Activated T-helper 2 cell treated with anti-CD3 and anti-CD28 coated beads, Interferon-gamma antibody, Interleukin-2, Interleukin-4, amounts not matched to agents 10 μg/mL and 5 μg/mL and 100 μg/mL, durations not matched to agents 14 hours and 24 hours and 36 hours (primary cell): Measurements from ENCODE around the gene PTGES2. TPM values are rescaled to one million over a fixed set of nuclear protein-coding genes. Genes with fewer than 3 reads are reported as not detected.
"Not testable (repeated sequence)": the region's sequence is repeated elsewhere in the genome, so short reads cannot be mapped to it uniquely, and the experiment has no call there.

Experiments
- DNase-seq: peaks from one replicate; pipeline ENCODE4 v3.0.0; 2021; ENCODE audit warnings: low spot score
- H3K27ac Mint-ChIP-seq: one replicate; pipeline ENCODE4 v1.8.0; 2021; ENCODE audit warnings: mixed read lengths
- H3K27me3 Mint-ChIP-seq: one replicate; pipeline ENCODE4 v1.8.0; 2021; ENCODE audit warnings: low read depth, mixed read lengths
- H3K36me3 Mint-ChIP-seq: one replicate; pipeline ENCODE4 v1.8.0; 2021; ENCODE audit warnings: low read depth, mixed read lengths
- H3K4me1 Mint-ChIP-seq: one replicate; pipeline ENCODE4 v1.8.0; 2021; ENCODE audit warnings: low read depth, mixed read lengths
- H3K4me3 Mint-ChIP-seq: one replicate; pipeline ENCODE4 v1.8.0; 2021; ENCODE audit warnings: low read depth, mild to moderate bottlenecking, moderate library complexity, mixed read lengths
- H3K9me3 Mint-ChIP-seq: one replicate; pipeline ENCODE4 v1.8.0; 2021; ENCODE audit warnings: mixed read lengths
- intact Hi-C: fragments of 100-400 bp; cut with micrococcal nuclease; formaldehyde crosslinking; loops from one replicate; pipeline ENCODE4 v1.15.1; 2023
- total RNA-seq: library from RNA; stranded (reverse); gene quantifications from 2 replicates; pipeline ENCODE4 v1.2.3, GENCODE V29; 2022

PTGES2 gene
- total RNA-seq, 1 donor from 2014 or later, result 77.6 TPM

- peak; percentile 37 for DNase-seq
- Mint-ChIP-seq H3K36me3 (no peaks in the 10 kb centered on the region), H3K27ac (peak overlapping the region; percentile 58), H3K27me3 (no peaks in the 10 kb centered on the region), H3K9me3 (no peaks in the 10 kb centered on the region), H3K4me3 (no peak overlapping the region), H3K4me1 (peaks cover 4% of the 10 kb centered on the region)
- intact Hi-C loops, result no loop called here
These were observed 14.5 kb upstream of the PTGES2 start for GRCh38 chr9:128142061-128142460.

DNA sequence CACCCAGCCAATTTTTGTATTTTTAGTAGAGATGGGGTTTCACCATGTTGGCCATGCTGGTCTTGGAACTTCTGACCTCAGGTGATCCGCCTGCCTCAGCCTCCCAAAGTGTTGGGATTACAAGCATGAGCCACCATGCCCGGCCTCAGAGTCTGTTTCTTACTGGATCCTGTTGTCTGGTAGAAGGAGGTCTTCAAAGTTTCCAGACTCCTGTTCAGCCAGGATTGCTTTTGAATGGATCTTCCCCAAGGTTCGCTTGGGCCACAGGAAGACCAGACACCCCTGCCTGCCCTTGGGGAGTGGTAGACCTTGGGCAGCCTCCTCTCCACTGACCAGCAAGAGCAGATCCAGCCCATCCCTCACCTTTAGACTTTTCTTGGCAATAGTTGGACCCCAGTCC is 14.1 kb upstream of the PTGES2 start:
- Mint-ChIP-seq H3K4me1 (peaks cover 4% of the 10 kb centered on the region), H3K9me3 (no peaks in the 10 kb centered on the region), H3K36me3 (no peaks in the 10 kb centered on the region), H3K4me3 (no peak overlapping the region), H3K27ac (no peak overlapping the region), H3K27me3 (no peaks in the 10 kb centered on the region)
- intact Hi-C loops, result no loop called here
- no peak for DNase-seq

DNA sequence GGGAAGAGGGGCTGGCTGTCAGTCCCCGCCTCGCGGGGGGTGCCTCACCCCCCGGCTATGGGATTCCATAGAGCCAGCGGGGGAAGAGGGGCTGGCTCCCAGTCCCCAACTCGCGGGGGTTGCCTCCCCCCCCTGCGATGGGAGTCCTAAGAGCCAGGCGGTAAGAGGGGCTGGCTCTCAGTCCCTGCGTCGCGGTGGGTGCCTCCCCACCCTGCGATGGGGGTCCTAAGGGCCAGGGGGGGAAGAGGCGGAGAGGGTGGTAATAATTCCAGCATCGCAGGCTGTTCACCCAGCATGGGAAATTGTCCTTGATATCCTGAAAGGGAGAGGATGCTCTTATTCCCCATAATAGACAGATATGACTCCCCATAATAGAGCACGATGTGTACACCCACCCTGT is 12.1 kb upstream of the PTGES2 start:
- H3K27me3 Mint-ChIP-seq, result peaks cover 12% of the 10 kb centered on the region
- H3K36me3 Mint-ChIP-seq, result no peaks in the 10 kb centered on the region
- peaks cover 6% of the 10 kb centered on the region for H3K4me1 Mint-ChIP-seq
- DNase-seq, result no peak
- H3K4me3 Mint-ChIP-seq, result no peak overlapping the region
- H3K9me3 Mint-ChIP-seq, result no peaks in the 10 kb centered on the region
- intact Hi-C loops, result no loop called here
- no peak overlapping the region for H3K27ac Mint-ChIP-seq

GRCh38 chr9:128138001-128138400 is 10.5 kb upstream of the PTGES2 start:
- Mint-ChIP-seq H3K4me3 (no peak overlapping the region), H3K4me1 (peaks cover 9% of the 10 kb centered on the region), H3K9me3 (no peaks in the 10 kb centered on the region), H3K27me3 (peaks cover 27% of the 10 kb centered on the region), H3K36me3 (no peaks in the 10 kb centered on the region), H3K27ac (no peak overlapping the region)
- intact Hi-C loops, result no loop called here
- no peak for DNase-seq

- peaks cover 34% of the 10 kb centered on the region for H3K27me3 Mint-ChIP-seq
- H3K27ac Mint-ChIP-seq, result no peak overlapping the region
- no peaks in the 10 kb centered on the region for H3K9me3 Mint-ChIP-seq
- intact Hi-C loops, result no loop called here
- H3K36me3 Mint-ChIP-seq, result no peaks in the 10 kb centered on the region
- no peak for DNase-seq
- peaks cover 9% of the 10 kb centered on the region for H3K4me1 Mint-ChIP-seq
- H3K4me3 Mint-ChIP-seq, result no peak overlapping the region
These were observed 9.6 kb upstream of the PTGES2 start for GRCh38 chr9:128136816-128137793.

GRCh38 chr9:128135561-128135960 is 8.0 kb upstream of the PTGES2 start:
- DNase-seq, H3K4me3 Mint-ChIP-seq, H3K4me1 Mint-ChIP-seq, H3K27ac Mint-ChIP-seq, H3K9me3 Mint-ChIP-seq, intact Hi-C loops, H3K36me3 Mint-ChIP-seq: not testable (repeated sequence)
- H3K27me3 Mint-ChIP-seq, result peaks cover 42% of the 10 kb centered on the region

- H3K36me3 Mint-ChIP-seq, H3K27ac Mint-ChIP-seq, H3K9me3 Mint-ChIP-seq, H3K4me3 Mint-ChIP-seq, DNase-seq, intact Hi-C loops: not testable (repeated sequence)
- Mint-ChIP-seq H3K4me1 (peaks cover 13% of the 10 kb centered on the region), H3K27me3 (peaks cover 42% of the 10 kb centered on the region)
These were observed 4.6 kb upstream of the PTGES2 start for GRCh38 chr9:128132139-128132538.

- H3K27ac Mint-ChIP-seq, H3K9me3 Mint-ChIP-seq, intact Hi-C loops, H3K4me3 Mint-ChIP-seq, H3K36me3 Mint-ChIP-seq, DNase-seq: not testable (repeated sequence)
- Mint-ChIP-seq H3K4me1 (peaks cover 14% of the 10 kb centered on the region), H3K27me3 (peaks cover 42% of the 10 kb centered on the region)
These were observed 3.8 kb upstream of the PTGES2 start for GRCh38 chr9:128131346-128131745.

DNA sequence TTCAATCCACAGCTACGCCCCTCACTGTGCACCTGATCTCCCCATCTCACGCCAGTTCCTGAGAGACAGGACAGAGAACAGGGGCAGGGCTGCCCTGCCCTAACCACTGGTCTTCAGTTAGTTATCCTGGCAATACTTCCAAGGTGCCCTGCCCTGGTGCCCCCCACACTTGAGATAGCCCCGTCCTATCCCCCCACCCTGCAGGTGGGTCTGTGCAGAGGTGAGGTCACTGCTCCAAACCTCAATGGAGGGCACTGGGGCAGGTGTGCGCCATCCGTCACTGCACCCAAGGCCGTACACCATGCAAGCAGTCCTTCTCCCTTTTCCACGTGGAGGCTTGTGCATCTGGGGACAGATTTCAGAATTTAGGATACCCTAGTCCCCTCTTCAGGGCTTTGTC is 3.1 kb upstream of the PTGES2 start:
- H3K27ac Mint-ChIP-seq, intact Hi-C loops, H3K9me3 Mint-ChIP-seq, DNase-seq, H3K4me3 Mint-ChIP-seq, H3K36me3 Mint-ChIP-seq: not testable (repeated sequence)
- Mint-ChIP-seq H3K4me1 (peaks cover 19% of the 10 kb centered on the region), H3K27me3 (peaks cover 40% of the 10 kb centered on the region)

DNA sequence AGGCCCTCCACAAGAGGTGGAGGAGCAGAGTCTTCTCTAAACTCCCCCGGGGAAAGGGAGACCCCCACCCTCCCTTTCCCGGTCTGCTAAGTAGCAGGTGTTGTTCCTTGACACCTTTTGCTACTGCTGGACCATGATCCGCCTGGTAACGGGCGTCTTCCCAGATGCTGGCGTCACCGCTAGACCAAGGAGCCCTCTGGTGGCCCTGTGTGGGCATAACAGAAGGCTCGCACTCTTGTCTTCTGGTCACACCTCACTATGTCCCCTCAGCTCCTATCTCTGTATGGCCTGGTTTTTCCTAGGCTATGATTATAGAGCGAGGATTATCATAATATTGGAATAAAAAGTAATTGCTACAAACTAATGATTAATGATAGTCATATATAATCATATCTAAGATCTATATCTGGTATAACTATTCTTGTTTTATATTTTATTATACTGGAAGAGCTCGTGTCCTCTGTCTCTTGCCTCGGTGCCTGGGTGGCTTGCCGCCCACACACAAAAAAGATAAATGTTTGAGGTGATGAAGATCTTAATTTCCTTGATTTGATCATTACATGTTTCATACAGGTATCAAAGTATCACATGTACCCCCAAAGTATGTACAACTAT is 2.6 kb upstream of the PTGES2 start:
- Mint-ChIP-seq H3K4me1 (peaks cover 24% of the 10 kb centered on the region), H3K27ac (peak overlapping the region; percentile 51), H3K4me3 (peak overlapping the region; percentile 51), H3K27me3 (peaks cover 35% of the 10 kb centered on the region)
- intact Hi-C loops, result loop anchor here (2.0 to 10.0 kb wide), 3 partner anchors 31 to 355 kb away; partner anchors contain the start of genes BBLN, GOLGA2, SH2D3C and SWI5
- H3K36me3 Mint-ChIP-seq, H3K9me3 Mint-ChIP-seq: not testable (repeated sequence)
- DNase-seq, result peak; percentile 50

DNA sequence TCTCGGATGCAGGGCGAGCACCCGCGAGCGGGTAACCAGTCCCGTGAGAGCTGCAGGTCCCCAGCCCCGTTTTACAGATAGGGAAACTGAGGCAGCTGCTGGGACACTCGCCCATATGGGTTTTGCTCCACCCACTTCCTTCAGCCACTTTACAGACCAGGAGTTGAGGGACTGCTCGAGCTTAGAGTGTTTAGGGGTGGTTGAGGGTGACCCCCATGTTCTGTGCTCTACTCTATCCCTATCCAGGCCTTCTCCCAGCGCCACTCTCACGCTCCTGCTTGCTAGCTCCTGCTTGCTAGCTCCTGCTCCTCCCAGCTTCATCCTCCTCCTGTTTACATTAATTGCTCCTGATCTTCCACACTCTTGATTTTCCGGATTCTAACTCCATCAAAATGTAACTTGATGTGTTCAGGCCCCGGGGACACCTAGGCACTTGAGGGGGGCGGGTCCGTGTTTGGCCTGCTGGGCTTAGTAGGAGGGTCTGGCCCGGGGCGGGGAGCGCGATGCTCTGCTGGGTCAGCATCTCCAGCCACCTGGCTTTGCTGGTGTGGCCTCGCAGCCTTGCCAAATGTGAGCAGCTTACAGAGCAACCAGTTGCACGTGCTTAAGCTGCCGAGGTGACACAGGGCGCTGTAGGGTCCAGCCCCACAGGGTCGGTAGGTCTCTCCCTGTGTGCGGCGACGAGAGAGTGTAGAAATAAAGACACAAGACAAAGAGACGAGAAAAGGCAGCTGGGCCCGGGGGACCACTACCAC is 1.5 kb upstream of the PTGES2 start:
- Mint-ChIP-seq H3K4me3 (peak overlapping the region; percentile 94), H3K9me3 (no peaks in the 10 kb centered on the region), H3K36me3 (peaks cover 15% of the 10 kb centered on the region), H3K27ac (peak overlapping the region; percentile 44), H3K27me3 (peaks cover 25% of the 10 kb centered on the region), H3K4me1 (peaks cover 28% of the 10 kb centered on the region)
- DNase-seq, result no peak
- intact Hi-C loops, result loop anchor here (1.0 to 10.0 kb wide), 4 partner anchors 32 to 354 kb away; partner anchors contain the start of genes BBLN, GOLGA2, SH2D3C and SLC25A25

DNA sequence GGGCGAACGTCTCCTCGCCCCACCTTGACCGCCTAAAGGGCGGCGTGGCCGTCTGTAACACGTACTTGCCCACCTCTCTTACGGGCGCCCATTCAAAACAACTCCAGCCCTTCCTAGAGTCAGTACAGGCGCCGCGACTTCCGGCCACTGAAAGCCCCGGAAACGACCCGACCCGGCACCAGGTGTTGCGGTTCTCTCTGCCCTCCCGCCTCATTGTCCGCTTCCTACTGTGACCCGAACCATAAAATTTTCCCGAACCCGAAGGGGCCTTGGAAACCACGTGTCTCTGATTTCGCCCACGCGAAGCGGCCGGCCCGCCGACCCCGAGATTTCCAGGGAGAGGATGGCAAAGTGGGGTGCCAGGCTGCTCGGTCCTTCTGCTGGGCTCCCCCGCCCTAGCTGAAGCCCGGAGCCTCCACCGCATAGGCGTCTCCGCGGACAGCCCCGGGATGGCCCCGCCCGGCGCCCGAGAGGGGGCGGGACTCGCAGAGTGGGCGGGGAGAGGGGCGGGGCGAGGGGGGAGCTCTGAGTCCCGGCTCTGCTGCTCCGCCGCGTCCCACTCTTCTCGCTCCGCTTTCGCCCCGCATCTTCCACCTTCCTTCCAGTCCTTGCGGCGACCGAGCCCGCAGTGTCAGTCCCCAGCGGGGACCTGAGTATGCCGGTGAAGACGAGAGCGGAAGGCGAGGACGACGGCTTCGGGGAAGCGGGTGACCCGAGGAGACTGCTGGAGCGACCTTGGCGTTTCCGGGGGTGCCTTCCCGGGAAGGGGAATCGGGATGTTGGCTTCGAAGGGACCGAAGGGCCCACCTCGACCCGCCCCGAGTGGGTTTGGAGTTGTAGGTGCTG is 684 bp upstream of the PTGES2 start:
- peak; percentile 83 for DNase-seq
- Mint-ChIP-seq H3K27ac (peak overlapping the region; percentile 98), H3K27me3 (peaks cover 17% of the 10 kb centered on the region), H3K4me3 (peak overlapping the region; percentile 94), H3K9me3 (no peaks in the 10 kb centered on the region), H3K4me1 (peaks cover 27% of the 10 kb centered on the region), H3K36me3 (peaks cover 19% of the 10 kb centered on the region)
- intact Hi-C loops, result loop anchor here (1.0 to 10.0 kb wide), 5 partner anchors 11 to 353 kb away; partner anchors contain the start of genes BBLN, GOLGA2, SH2D3C and SLC25A25
